Bronchus fibroblast of lung (primary cell): Measurements from ENCODE around the gene GNAQ. TPM values are rescaled to one million over a fixed set of nuclear protein-coding genes. Genes with fewer than 3 reads are reported as not detected.

ENCODE experiments used
- total RNA-seq: library from RNA; depleted of rRNA; stranded (reverse); fragments of >200 nt; gene quantifications from 2 replicates; pipeline ENCODE4 v1.2.3, GENCODE V29; 2015

The GNAQ gene
- total RNA-seq, result 13.8 and 16.2 TPM in 2 replicates

GRCh38 chr9:78031444-78031892, at the start of gene GNAQ:
TSS of gene GNAQ (minus strand) at chr9:78031811. CDS start at chr9:78031235, 576 bp downstream.

Other genes starting within 250 kb of the GNAQ start
- 27.6 TPM in 2 replicates for gene CEP78, start 204.3 kb upstream of the GNAQ start, total RNA-seq